Measurements from ENCODE around the gene DLD. TPM values are rescaled to one million over a fixed set of nuclear protein-coding genes. Genes with fewer than 3 reads are reported as not detected.

Gene DLD
- total RNA-seq, 1 donor from 2014 or later = 60.3 TPM

DNA sequence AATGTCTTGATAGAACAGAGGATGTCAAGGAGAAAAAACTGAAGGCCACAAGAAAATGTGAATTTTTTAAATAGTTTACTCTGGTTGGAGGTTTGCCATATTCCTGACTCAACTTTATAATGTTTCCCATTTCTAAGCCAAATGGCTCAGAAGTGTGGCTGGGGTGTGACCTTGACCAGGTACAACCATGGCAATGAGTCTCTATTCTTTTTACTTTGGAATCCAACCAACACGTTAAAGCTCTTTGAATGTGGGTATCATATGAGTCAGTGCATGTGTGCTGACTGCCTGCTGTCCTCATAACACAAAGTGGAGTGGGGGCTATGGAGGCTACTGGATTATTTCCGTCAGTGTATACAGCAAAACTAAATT is 33.5 kb upstream of the DLD start:
- DNase-seq (ENCODE audit: low spot score) = no peak
- TF ChIP-seq, protein P1, sequence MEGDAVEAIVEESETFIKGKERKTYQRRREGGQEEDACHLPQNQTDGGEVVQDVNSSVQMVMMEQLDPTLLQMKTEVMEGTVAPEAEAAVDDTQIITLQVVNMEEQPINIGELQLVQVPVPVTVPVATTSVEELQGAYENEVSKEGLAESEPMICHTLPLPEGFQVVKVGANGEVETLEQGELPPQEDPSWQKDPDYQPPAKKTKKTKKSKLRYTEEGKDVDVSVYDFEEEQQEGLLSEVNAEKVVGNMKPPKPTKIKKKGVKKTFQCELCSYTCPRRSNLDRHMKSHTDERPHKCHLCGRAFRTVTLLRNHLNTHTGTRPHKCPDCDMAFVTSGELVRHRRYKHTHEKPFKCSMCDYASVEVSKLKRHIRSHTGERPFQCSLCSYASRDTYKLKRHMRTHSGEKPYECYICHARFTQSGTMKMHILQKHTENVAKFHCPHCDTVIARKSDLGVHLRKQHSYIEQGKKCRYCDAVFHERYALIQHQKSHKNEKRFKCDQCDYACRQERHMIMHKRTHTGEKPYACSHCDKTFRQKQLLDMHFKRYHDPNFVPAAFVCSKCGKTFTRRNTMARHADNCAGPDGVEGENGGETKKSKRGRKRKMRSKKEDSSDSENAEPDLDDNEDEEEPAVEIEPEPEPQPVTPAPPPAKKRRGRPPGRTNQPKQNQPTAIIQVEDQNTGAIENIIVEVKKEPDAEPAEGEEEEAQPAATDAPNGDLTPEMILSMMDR (IDR thresholded peaks at IDR 0.05) = no peak
- no peaks in the 10 kb centered on the region for H3K9me3 Mint-ChIP-seq (ENCODE audit: low read depth)

DNA sequence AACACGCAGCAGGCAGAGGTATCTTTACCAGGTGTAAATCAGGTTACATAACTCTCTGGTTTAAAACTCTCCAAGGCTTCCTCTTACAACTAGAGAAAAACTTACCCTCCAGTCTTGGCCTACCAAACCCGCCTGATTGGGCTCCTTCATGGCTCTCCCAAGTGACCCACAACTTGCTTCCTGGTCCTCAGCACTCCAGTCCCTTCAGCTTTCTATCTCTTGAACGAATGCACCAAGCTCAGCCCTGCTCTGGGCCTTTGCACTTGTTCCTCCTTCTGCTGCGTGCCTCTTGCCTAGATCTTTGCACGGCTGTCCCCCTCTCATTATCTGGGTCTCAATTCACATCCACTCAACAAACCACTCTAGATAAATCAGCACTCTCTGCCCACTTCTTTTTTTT is 32.7 kb upstream of the DLD start:
- peaks cover 25% of the 10 kb centered on the region for H3K4me1 Mint-ChIP-seq (ENCODE audit: low read depth)

More for the DNA sequence above, 33.5 kb upstream of the DLD start:
- Mint-ChIP-seq H3K4me3 (ENCODE audit: unreplicated experiment) (no peak overlapping the region), H3K27ac (ENCODE audit: unreplicated experiment) (no peak overlapping the region), H3K36me3 (ENCODE audit: low read depth) (no peaks in the 10 kb centered on the region), H3K27me3 (ENCODE audit: low read depth) (peaks cover 8% of the 10 kb centered on the region), H3K4me1 (ENCODE audit: low read depth) (peaks cover 25% of the 10 kb centered on the region)

DNA sequence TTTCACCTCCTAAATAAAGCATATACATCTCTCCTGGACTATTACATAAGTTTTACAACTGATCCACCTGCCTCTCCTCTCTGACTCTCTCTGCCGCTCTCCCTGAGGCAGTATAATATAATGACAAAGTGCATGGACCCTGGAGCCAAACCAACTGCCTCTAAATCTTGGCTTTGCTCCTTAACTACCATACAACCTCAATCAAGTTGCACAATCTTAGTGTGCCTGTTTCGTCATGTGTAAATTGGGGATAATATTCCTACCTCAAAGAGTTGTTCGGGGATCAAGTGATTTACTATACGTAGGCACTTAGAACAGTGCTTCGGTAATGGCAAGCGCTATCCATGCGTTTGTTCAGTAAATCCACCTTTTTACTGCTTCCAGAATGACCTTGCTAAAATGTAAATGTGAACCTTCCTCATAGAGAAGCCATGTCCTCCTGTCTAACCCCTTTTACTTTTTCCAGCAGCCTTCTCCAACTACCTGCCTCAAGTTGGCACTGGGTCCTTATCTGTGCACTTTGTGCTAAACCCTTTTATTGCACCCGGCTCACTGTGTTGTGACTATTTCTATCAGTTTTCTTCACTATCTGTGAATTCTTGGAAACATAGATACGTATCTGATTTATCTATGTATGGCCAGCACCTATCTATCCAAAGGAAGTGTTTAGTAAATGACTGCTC is 30.6 kb upstream of the DLD start:
- no peaks in the 10 kb centered on the region for H3K36me3 Mint-ChIP-seq (ENCODE audit: low read depth)
- peaks cover 20% of the 10 kb centered on the region for H3K4me1 Mint-ChIP-seq (ENCODE audit: low read depth)
- peaks cover 10% of the 10 kb centered on the region for H3K27me3 Mint-ChIP-seq (ENCODE audit: low read depth)
- H3K9me3 Mint-ChIP-seq (ENCODE audit: low read depth) = no peaks in the 10 kb centered on the region
- no peak for DNase-seq (ENCODE audit: low spot score)
- H3K27ac Mint-ChIP-seq (ENCODE audit: unreplicated experiment) = no peak overlapping the region
- TF ChIP-seq, protein P1 (IDR thresholded peaks at IDR 0.05) = no peak
- H3K4me3 Mint-ChIP-seq (ENCODE audit: unreplicated experiment) = no peak overlapping the region

More for the DNA sequence above, 32.7 kb upstream of the DLD start:
- no peak overlapping the region for H3K4me3 Mint-ChIP-seq (ENCODE audit: unreplicated experiment)
- TF ChIP-seq, protein P1 (IDR thresholded peaks at IDR 0.05) = no peak
- DNase-seq (ENCODE audit: low spot score) = no peak
- peaks cover 8% of the 10 kb centered on the region for H3K27me3 Mint-ChIP-seq (ENCODE audit: low read depth)
- no peaks in the 10 kb centered on the region for H3K36me3 Mint-ChIP-seq (ENCODE audit: low read depth)
- no peak overlapping the region for H3K27ac Mint-ChIP-seq (ENCODE audit: unreplicated experiment)
- no peaks in the 10 kb centered on the region for H3K9me3 Mint-ChIP-seq (ENCODE audit: low read depth)

DNA sequence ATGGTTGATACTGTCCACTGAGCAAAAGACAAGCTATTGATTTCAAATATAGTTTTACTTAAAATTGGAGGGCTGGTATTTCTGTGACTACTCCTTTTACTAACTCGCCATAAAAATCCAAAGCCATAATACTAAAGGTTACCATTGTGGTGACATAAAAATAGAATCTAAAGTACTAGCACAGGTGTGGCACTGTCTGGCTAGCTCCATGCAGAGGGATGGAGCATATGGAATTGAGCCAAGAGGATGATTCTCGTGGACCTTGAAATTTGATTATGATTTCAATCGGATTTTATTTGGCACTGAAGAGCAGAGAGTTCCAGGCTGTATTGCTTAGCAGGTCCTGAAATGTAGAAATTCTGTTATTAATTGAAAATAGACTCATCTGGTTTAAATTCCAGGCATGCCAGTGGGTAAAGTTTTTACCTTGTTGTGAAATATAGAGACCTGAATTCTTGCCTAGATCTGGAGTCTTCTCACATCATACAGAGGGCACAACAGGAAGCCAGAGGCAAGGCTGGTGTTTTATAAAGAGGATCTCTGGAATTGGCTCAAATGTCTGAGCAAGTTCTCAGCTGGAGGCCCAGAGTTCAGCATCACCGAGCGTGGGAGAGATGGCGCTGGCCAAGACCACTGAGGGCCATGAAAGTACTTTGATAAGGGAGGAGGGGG is 29.9 kb upstream of the DLD start:
- Mint-ChIP-seq H3K9me3 (ENCODE audit: low read depth) (no peaks in the 10 kb centered on the region), H3K36me3 (ENCODE audit: low read depth) (no peaks in the 10 kb centered on the region), H3K4me3 (ENCODE audit: unreplicated experiment) (no peak overlapping the region), H3K4me1 (ENCODE audit: low read depth) (peaks cover 20% of the 10 kb centered on the region), H3K27ac (ENCODE audit: unreplicated experiment) (peak overlapping the region; percentile 13), H3K27me3 (ENCODE audit: low read depth) (peaks cover 14% of the 10 kb centered on the region)
- DNase-seq (ENCODE audit: low spot score) = no peak
- TF ChIP-seq, protein P1 (IDR thresholded peaks at IDR 0.05) = no peak

DNA sequence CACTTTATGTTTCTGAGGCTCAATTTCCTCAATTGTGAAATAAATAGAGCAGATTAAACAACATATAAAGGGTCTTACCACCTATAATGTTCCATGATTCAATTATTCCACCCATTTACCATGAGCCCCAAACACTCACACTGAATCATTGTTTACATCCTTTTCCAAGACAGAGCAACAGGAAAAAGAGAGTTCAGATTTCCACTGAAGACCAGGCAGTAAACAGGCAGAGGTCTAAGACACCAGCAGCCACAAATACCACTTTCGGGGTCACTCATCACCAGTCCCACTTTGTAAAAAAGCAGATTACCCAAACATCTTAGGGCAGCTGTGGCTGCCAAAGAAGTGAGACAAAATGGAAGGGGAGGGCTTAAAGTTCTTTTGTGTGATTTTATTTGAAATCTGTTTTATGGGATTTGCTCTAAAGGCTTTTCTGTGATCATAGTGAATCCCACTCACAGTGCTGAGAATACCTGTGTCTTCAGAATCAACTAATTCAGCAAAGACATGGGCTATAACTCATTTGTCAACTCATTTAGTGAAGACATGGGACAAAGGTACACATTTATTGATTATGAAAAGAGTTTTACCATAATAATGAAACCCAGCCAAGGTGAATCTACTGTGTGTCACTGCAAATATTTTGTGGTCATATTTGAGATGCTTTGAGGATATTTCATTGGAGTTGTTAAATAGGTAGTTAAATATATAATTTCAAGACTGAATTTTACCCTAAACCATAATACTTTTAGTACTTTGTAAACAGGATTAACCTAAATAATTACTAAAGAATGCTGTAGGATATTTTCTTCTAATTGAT is 24.8 kb upstream of the DLD start:
- Mint-ChIP-seq H3K27ac (ENCODE audit: unreplicated experiment) (no peak overlapping the region), H3K36me3 (ENCODE audit: low read depth) (no peaks in the 10 kb centered on the region), H3K4me3 (ENCODE audit: unreplicated experiment) (no peak overlapping the region), H3K9me3 (ENCODE audit: low read depth) (no peaks in the 10 kb centered on the region), H3K27me3 (ENCODE audit: low read depth) (peaks cover 18% of the 10 kb centered on the region), H3K4me1 (ENCODE audit: low read depth) (peaks cover 5% of the 10 kb centered on the region)
- TF ChIP-seq, protein P1 (IDR thresholded peaks at IDR 0.05) = no peak
- DNase-seq (ENCODE audit: low spot score) = no peak

Data from chondrocyte (in vitro differentiated cells).